HG03060 (cell line): ENCODE measurements around the gene RPTOR.

Experiments used
- ATAC-seq: cut with Tn5 transposase; IDR thresholded peaks from one replicate; pipeline ENCODE4 v1.9.1; 2021; ENCODE audit warnings: low read depth, moderate number of reproducible peaks; ENCODE audit not compliant: unreplicated experiment

RPTOR gene

GRCh38 chr17:80660527-80661198, 116.0 kb downstream of the RPTOR start:
- ATAC-seq: no peak

DNA sequence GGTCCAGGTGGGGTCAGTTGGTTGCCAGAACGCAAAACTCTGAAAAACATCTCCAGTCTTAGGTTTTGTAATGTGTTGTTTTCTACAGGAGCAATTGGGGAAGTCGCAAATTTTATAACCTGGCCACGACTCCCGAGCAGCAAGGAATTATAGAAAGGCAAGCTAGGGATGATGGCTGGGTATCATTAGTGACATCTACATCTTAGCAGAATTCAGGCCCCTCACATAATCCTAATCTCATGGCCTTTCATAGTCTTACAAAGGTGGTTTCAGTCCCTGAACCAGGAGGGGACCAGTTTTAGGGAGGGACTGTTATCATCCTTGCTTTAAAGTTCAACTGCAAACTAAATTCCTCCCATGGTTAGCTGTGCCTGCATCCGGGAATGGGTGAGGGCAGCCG, 117.9 kb downstream of the RPTOR start:
- no peak for ATAC-seq

- no peak for ATAC-seq
Measured at GRCh38 chr17:80663781-80664206, 119.2 kb downstream of the RPTOR start.

DNA sequence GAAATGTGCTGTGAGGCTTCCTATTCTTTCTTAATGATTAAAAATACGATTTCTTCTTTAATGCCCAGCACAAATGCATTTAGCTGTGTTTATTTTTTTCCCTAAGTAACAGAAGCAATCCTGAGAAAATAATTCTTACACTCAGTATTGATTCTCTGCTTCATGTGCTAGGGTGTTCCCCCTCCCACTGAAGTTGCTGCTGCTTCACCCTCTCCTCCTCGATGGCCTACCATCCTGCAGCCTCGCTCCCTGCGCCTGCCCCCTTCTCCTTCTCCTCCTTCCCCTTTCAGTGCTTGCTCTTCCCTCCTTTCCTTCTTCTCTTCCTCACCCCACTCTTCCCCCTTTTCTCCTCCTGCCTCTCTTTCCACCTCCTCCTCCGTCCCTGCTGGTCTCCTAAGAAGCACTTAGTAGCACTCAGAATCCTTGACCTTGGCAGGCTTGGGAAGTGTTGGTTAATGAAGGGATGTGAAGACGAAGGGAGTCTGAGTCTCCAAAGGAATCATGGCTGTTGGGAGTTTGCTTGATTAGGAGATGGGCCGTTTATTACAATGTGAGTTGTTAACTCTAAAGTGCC, 119.7 kb downstream of the RPTOR start:
- ATAC-seq: no peak

DNA sequence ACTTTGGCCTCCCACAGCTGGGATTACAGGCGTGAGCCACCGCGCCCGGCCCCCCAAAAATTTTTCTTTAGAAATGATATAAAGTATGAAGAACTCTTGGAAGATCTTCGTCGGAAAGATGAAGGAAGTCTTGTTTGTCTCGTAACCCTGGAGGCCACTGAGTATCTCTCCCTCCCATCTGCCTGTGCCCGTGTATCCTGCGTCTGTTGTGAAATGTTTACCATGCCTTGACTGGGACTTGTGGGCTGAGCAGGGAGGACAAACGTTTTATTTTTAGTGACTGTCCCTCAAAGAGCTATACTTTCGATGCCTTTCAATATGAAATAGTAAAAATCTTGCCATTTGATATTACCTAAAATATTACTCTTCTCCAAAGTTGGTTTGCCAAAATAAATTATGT, 121.2 kb downstream of the RPTOR start:
- ATAC-seq: no peak

DNA sequence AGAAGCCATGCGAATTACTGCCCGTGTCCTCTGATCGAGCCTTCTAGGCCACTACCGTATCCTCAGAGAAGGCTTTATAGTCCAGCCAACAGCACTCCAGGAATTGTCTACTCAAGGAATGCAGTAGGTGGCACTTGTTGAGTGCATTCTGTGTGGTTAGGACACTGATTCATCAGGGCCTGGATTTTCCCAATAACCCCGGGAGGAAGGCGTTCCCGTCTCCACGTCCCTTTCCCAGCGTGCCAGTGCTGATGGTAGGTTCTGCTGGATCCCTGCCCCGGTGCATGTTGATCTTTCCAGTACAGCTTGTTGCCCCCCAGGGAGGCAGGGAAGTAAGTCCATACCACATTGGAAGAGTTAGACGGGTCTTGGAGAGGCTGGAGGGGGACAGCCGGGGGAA, 122.2 kb downstream of the RPTOR start:
- ATAC-seq: no peak

- no peak for ATAC-seq
Measured at GRCh38 chr17:80667462-80668277, 123.0 kb downstream of the RPTOR start.

GRCh38 chr17:80668375-80669148, 123.9 kb downstream of the RPTOR start:
- no peak for ATAC-seq

GRCh38 chr17:80671039-80671824, 126.6 kb downstream of the RPTOR start:
- no peak for ATAC-seq

DNA sequence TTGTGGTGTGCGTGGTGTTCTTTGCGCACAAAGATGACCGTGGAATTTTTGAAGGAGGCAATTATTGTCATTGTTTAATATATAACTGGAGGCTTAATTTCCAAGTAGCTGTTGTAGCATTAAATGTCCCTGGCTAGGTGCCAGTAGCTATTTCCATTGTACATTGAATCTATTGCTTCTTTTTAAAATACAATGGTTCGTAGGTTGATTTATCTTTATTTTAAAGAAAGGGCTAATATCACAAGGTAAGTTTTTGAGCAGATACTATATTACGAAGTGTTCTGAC, 127.1 kb downstream of the RPTOR start:
- ATAC-seq: no peak

GRCh38 chr17:80673152-80673920, 128.7 kb downstream of the RPTOR start:
- no peak for ATAC-seq

DNA sequence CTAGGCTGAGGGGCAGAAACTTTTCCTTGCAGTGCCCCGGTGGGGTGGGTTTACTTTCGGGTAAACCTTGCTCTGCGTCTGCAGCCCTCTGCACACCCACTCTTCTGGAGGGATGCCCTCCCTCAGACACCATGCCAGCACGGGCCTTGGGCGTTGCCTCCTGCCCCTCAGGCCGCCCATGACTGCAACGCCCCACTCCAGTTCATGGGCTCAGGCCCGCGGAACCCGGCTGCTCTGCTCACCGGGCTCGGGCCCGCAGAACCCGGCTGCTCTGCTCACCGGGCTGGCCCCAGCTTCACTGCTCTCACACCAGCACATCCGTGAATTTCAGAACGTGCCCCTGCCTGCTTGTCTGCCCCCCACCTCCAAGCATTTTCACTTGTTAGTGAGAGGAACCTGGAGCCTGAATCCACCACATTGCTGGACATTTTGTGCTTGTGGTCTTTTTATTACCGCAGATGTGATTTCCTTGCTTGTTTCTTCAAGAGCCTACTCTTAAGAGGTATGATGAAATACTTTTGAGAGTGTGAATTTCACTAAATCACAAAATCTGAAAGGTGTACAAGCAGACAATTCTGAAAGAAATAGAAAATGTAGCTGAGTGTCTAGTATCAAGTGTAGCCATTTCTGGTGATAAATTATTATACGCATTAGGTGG, 130.9 kb downstream of the RPTOR start:
- no peak for ATAC-seq

- no peak for ATAC-seq
Measured at GRCh38 chr17:80676096-80676466, 131.4 kb downstream of the RPTOR start.

- ATAC-seq: no peak
Measured at GRCh38 chr17:80676564-80676963, 131.9 kb downstream of the RPTOR start.

GRCh38 chr17:80677214-80677756, 132.6 kb downstream of the RPTOR start:
- no peak for ATAC-seq

DNA sequence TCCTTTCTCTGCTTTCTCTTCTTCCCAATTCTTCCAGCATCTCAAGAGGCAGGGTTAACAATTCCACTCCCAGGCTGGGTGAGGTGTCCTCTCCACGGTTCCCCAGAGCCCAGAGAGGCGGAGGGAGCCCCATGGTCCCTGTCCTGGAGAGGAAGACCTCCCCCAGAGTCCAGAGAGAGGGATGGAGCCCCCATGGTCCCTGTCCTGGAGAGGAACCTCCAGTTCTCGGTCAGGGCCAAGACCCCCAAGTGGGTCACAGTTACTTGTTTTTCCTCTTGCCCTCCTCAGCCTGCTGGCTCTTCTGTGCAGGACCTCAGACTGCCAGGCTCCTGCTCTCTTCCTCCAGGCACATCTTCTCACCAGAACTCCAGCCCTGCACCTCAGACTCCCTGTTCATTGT, 135.2 kb downstream of the RPTOR start:
- no peak for ATAC-seq

DNA sequence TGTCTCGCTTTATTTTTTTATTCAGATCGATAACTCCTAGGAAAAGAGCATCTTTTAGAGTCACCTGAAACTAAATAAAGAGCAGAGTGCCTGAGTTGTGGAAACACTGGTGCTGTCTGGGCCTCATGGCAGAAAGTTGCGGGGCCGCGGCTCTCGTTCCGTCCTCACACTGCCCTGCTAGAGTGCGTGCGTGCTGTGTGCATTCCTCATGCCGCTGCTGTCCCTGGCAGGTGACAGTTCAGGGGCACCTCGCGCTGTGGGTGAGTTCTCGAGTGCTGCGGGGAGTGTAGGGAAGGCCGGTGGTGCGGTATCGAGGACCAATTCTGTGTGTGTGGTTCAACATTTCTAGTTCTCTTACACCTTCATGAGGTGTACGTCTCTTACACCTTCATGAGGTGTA, 136.6 kb downstream of the RPTOR start:
- ATAC-seq: no peak

- ATAC-seq: no peak
Measured at GRCh38 chr17:80682372-80682771, 137.7 kb downstream of the RPTOR start.

- ATAC-seq: no peak
Measured at GRCh38 chr17:80683625-80684104, 139.0 kb downstream of the RPTOR start.
